Osteocyte (in vitro differentiated cells): ENCODE results near the gene SCGB1A1. TPM values are rescaled to one million over a fixed set of nuclear protein-coding genes. Genes with fewer than 3 reads are reported as not detected.
A peak's percentile ranks its signal among the peaks of the same experiment; 100 is the strongest.

Experiments used
- DNase-seq: peaks from one replicate; pipeline ENCODE4 v3.0.0; 2021; ENCODE audit warnings: mixed read lengths; ENCODE audit not compliant: unreplicated experiment; ENCODE audit errors: extremely low spot score
- H3K27ac Mint-ChIP-seq: one replicate; pipeline ENCODE4 v1.8.0; 2021; ENCODE audit warnings: mild to moderate bottlenecking, mixed read lengths; ENCODE audit not compliant: unreplicated experiment
- H3K27me3 Mint-ChIP-seq: one replicate; pipeline ENCODE4 v1.8.0; 2021; ENCODE audit warnings: mixed read lengths; ENCODE audit not compliant: unreplicated experiment
- H3K36me3 Mint-ChIP-seq: one replicate; pipeline ENCODE4 v1.8.0; 2021; ENCODE audit warnings: mixed read lengths; ENCODE audit not compliant: unreplicated experiment
- H3K4me1 Mint-ChIP-seq: one replicate; pipeline ENCODE4 v1.8.0; 2021; ENCODE audit warnings: mixed read lengths; ENCODE audit not compliant: unreplicated experiment
- H3K4me3 Mint-ChIP-seq: one replicate; pipeline ENCODE4 v1.8.0; 2021; ENCODE audit warnings: mild to moderate bottlenecking, moderate library complexity, mixed read lengths; ENCODE audit not compliant: unreplicated experiment
- H3K9me3 Mint-ChIP-seq: one replicate; pipeline ENCODE4 v1.8.0; 2021; ENCODE audit warnings: mixed read lengths; ENCODE audit not compliant: unreplicated experiment
- total RNA-seq: library from RNA; stranded (reverse); gene quantifications from 2 replicates; pipeline ENCODE4 v1.2.1, GENCODE V29; 2021
- TF ChIP-seq, protein P1 (sequence below): fragments of 200-600 bp; sonication (generic); IDR thresholded peaks from 2 replicates; pipeline ENCODE4 v1.5.0; 2021; ENCODE audit warnings: antibody characterized with exemption, mild to moderate bottlenecking, moderate library complexity

SCGB1A1 gene
- total RNA-seq, 1 donor from 2014 or later: not detected

DNA sequence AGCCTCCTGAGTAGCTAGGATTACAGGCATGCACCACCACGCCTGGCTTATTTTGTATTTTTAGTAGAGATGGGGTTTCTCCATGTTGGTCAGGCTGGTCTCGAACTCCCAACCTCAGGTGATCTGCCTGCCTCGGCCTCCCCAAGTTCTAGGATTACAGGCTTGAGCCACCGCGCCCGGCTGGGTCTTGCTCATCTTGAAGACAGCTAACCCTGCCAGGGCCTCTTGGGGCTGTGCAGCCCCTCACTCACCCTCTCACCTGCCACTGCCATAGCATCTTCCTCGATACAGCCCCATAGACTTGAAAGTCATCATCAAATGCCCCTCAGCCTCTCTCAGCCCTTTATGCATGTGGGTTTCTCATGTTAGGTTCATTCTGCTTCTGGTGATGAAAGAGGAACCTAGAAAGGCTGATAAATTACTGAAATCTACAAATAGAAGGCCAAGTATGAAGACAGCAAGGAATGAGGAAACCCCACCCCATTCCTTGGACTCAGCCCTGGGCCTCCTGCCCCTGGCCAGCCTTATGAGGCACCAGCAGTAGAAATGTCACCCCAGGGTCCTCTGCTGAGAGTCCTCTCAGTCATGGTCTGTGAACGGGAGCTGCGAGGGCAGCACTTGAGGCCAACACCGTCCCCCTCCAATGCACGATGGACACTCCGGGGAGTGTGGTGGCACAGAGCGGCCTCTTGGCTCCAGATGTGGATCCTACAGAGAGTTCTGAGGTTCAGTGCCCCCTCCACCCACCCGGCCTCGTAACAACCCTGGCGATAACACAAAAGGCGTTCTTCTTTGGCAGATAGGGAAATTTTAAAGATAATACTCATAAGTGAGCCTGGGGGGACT, 24.8 kb downstream of the SCGB1A1 start:
- no peaks in the 10 kb centered on the region for H3K9me3 Mint-ChIP-seq
- peak overlapping the region; percentile 38 for H3K27ac Mint-ChIP-seq
- DNase-seq: no peak
- peaks cover 2% of the 10 kb centered on the region for H3K36me3 Mint-ChIP-seq
- no peak overlapping the region for H3K4me3 Mint-ChIP-seq
- TF ChIP-seq, protein P1, sequence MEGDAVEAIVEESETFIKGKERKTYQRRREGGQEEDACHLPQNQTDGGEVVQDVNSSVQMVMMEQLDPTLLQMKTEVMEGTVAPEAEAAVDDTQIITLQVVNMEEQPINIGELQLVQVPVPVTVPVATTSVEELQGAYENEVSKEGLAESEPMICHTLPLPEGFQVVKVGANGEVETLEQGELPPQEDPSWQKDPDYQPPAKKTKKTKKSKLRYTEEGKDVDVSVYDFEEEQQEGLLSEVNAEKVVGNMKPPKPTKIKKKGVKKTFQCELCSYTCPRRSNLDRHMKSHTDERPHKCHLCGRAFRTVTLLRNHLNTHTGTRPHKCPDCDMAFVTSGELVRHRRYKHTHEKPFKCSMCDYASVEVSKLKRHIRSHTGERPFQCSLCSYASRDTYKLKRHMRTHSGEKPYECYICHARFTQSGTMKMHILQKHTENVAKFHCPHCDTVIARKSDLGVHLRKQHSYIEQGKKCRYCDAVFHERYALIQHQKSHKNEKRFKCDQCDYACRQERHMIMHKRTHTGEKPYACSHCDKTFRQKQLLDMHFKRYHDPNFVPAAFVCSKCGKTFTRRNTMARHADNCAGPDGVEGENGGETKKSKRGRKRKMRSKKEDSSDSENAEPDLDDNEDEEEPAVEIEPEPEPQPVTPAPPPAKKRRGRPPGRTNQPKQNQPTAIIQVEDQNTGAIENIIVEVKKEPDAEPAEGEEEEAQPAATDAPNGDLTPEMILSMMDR: no peak
- H3K4me1 Mint-ChIP-seq: peaks cover 31% of the 10 kb centered on the region
- H3K27me3 Mint-ChIP-seq: no peaks in the 10 kb centered on the region

DNA sequence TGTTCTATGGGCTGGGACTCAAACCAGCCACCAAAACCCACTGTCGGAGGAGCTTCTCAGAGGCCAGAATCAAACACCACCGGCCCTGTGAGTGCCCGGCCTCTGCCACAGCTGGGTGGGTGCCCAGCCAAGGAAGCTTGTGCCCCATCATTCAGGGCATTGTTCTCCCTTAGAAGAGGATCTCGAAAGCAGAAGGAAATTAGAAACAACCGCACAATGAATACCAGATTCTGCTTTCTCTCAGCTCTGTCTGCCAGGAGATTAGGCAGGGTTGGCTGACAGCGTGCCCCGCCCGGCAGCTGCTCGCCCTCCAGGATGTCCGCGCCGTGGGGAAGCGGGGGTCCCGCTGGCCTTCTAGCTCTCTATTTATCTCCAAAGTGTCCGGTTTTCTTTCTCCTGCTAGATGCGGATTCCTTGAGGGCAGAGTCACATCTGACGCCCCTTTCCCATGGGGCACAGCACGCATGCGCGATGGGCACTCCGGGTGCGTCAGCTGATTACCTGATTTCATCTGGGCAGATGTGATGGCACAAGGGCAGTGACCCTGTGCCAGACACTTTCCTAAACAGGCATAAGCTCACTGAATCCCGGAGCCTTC, 25.5 kb downstream of the SCGB1A1 start:
- peak overlapping the region; percentile 38 for H3K27ac Mint-ChIP-seq
- no peaks in the 10 kb centered on the region for H3K27me3 Mint-ChIP-seq
- H3K9me3 Mint-ChIP-seq: no peaks in the 10 kb centered on the region
- H3K36me3 Mint-ChIP-seq: peaks cover 2% of the 10 kb centered on the region
- TF ChIP-seq, protein P1: no peak
- no peak for DNase-seq
- peaks cover 34% of the 10 kb centered on the region for H3K4me1 Mint-ChIP-seq
- H3K4me3 Mint-ChIP-seq: no peak overlapping the region

DNA sequence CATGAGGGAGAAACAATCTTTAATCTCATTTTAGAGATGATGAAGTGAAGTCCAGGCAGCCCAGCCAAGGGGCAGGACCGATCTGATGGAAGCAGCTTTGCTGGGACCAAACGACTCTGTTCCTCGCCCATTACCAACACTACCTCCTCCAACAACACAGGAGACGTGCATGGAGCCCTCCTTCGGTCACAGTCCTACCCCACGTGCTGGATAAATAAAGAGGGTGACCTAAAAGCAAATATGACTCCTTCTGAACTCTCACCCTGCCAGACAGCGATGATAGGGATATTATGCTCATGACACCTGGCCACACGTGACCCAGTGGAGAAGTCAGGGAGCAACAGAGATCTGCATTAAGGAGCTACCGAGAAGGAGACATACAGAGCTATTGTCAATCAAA, 26.0 kb downstream of the SCGB1A1 start:
- H3K4me1 Mint-ChIP-seq: peaks cover 32% of the 10 kb centered on the region
- H3K27ac Mint-ChIP-seq: peak overlapping the region; percentile 48
- TF ChIP-seq, protein P1: no peak
- no peaks in the 10 kb centered on the region for H3K27me3 Mint-ChIP-seq
- H3K4me3 Mint-ChIP-seq: no peak overlapping the region
- H3K36me3 Mint-ChIP-seq: peaks cover 2% of the 10 kb centered on the region
- no peaks in the 10 kb centered on the region for H3K9me3 Mint-ChIP-seq
- no peak for DNase-seq

DNA sequence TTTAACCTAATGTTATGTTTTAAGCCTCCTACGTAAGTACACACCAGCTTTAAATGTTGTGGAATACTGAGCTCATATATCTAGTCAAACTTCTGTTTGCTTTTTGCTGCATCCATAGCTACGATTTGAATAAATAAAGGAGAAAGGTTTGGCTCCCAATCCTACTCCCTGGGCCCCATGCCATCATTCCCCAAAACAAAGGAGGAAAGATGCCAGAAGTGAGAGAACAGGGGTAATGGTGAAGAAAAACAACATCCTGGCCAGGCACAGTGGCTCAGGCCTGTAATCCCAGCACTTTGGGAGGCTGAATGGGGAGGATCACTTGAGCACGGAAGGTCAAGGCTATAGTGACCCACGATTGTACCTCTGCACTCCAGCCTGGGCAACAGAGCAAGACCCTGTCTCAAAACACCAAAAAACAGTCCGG, 26.5 kb downstream of the SCGB1A1 start:
- Mint-ChIP-seq H3K27me3 (no peaks in the 10 kb centered on the region), H3K4me1 (peaks cover 27% of the 10 kb centered on the region), H3K4me3 (no peak overlapping the region), H3K27ac (peak overlapping the region; percentile 48), H3K36me3 (peaks cover 2% of the 10 kb centered on the region), H3K9me3 (no peaks in the 10 kb centered on the region)
- TF ChIP-seq, protein P1: no peak
- no peak for DNase-seq

DNA sequence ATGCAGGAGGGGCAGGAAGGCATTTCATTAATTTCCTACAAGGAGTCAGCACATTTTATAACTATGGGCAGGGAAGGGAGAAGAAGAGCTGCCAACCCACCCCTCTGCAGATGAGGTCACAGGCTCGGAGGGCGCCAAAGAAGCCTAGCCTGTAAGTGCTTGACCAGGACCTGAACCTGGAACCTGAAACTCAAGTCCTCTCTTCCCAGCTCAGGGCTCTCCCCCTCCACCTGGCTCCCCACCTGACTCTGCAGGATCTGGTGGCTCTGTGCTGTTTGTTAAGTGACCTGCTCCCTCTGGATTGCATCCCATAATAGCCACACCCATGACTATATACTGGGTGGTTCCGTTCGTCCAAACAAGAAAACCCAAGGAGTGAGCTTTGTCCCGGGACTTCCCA, 27.3 kb downstream of the SCGB1A1 start:
- Mint-ChIP-seq H3K27me3 (no peaks in the 10 kb centered on the region), H3K9me3 (no peaks in the 10 kb centered on the region), H3K4me3 (no peak overlapping the region), H3K27ac (no peak overlapping the region), H3K4me1 (peaks cover 23% of the 10 kb centered on the region), H3K36me3 (peaks cover 2% of the 10 kb centered on the region)
- DNase-seq: no peak
- TF ChIP-seq, protein P1: no peak
